Hepatocyte (in vitro differentiated cells): ENCODE measurements around the gene PROK1. TPM values are rescaled to one million over a fixed set of nuclear protein-coding genes. Genes with fewer than 3 reads are reported as not detected.

Experiments used
- DNase-seq: peaks from one replicate; pipeline ENCODE4 v3.0.0-alpha.2; 2016; ENCODE audit warnings: low spot score
- H2AFZ ChIP-seq: fragments of 200-600 bp; sonication (generic); 2 replicates; pipeline ENCODE4 v1.6.0; 2016; ENCODE audit warnings: antibody characterized with exemption, mild to moderate bottlenecking
- H3K27ac ChIP-seq: fragments of 200-600 bp; sonication (generic); 2 replicates; pipeline ENCODE4 v1.5.1; 2016; ENCODE audit warnings: mild to moderate bottlenecking
- H3K27me3 ChIP-seq: fragments of 200-600 bp; sonication (generic); 2 replicates; pipeline ENCODE4 v1.6.1; 2016
- H3K36me3 ChIP-seq: fragments of 200-600 bp; sonication (generic); replicated peaks from 2 replicates; pipeline ENCODE4 v1.5.1; 2016; ENCODE audit warnings: low read depth; ENCODE audit not compliant: insufficient read depth
- H3K4me1 ChIP-seq: fragments of 200-600 bp; sonication (generic); 2 replicates; pipeline ENCODE4 v1.5.1; 2016; ENCODE audit warnings: mild to moderate bottlenecking, moderate library complexity; ENCODE audit not compliant: insufficient read depth
- H3K4me2 ChIP-seq: fragments of 200-600 bp; sonication (generic); 2 replicates; pipeline ENCODE4 v1.6.0; 2016
- H3K4me3 ChIP-seq: fragments of 200-600 bp; sonication (generic); 2 replicates; pipeline ENCODE4 v1.5.1; 2016; ENCODE audit warnings: mild to moderate bottlenecking
- H3K79me2 ChIP-seq: fragments of 200-600 bp; sonication (generic); 2 replicates; pipeline ENCODE4 v1.6.0; 2017; ENCODE audit warnings: mild to moderate bottlenecking
- H3K9me2 ChIP-seq: fragments of 200-600 bp; sonication (generic); replicated peaks from 2 replicates; pipeline ENCODE4 v1.6.0; 2017; ENCODE audit warnings: mild to moderate bottlenecking; ENCODE audit not compliant: insufficient read depth
- H3K9me3 ChIP-seq: fragments of 200-600 bp; sonication (generic); 2 replicates; pipeline ENCODE4 v1.5.1; 2016; ENCODE audit warnings: low read depth, mild to moderate bottlenecking
- H4K20me1 ChIP-seq: fragments of 200-600 bp; sonication (generic); 2 replicates; pipeline ENCODE4 v1.6.0; 2016; ENCODE audit warnings: mild to moderate bottlenecking; ENCODE audit not compliant: insufficient read depth, poor library complexity, severe bottlenecking
- CTCF ChIP-seq: fragments of 200-600 bp; sonication (generic); IDR thresholded peaks from 2 replicates; pipeline ENCODE4 v1.5.1; 2016; ENCODE audit warnings: antibody characterized with exemption, mild to moderate bottlenecking; ENCODE audit not compliant: poor library complexity
- EZH2 ChIP-seq: fragments of 200-600 bp; sonication (generic); IDR thresholded peaks from 2 replicates; pipeline ENCODE4 v1.6.1; 2016; ENCODE audit warnings: antibody characterized with exemption, mild to moderate bottlenecking, borderline replicate concordance
- EZH2phosphoT487 ChIP-seq: fragments of 200-600 bp; sonication (generic); IDR thresholded peaks from one replicate; pipeline ENCODE4 v1.6.1; 2018; ENCODE audit warnings: antibody characterized with exemption, mild to moderate bottlenecking, low read depth, moderate library complexity; ENCODE audit not compliant: unreplicated experiment, severe bottlenecking
- WGBS: methylation state at CpG from one replicate; pipeline ENCODE4 v1.1.6; 2016; ENCODE audit warnings: low lambda C conversion rate; ENCODE audit errors: missing lambda C conversion rate; 5-methylcytosine and 5-hydroxymethylcytosine counted together
- polyA plus RNA-seq: library from polyadenylated mRNA; unstranded; fragments of >200 nt; fragmentation: Nextera tagmentation; extraction: Ambion mirVana; gene quantifications from 2 replicates; pipeline ENCODE4 v1.2.1, GENCODE V29; 2016
- total RNA-seq: library from RNA; depleted of rRNA; stranded (reverse); fragments of >200 nt; gene quantifications from 2 replicates; pipeline ENCODE4 v1.2.3, GENCODE V29; 2014

Gene PROK1
- total and polyA plus RNA-seq, 2 experiments from 2014 or later, result 8.8 to 9.4 TPM

- no peak for TF ChIP-seq CTCF
- no peak for TF ChIP-seq EZH2phosphoT487
- TF ChIP-seq EZH2, result no peak
- H3K36me3 ChIP-seq, result no peaks in the 10 kb centered on the region
- H3K4me2 ChIP-seq, result no peak overlapping the region
- no peaks in the 10 kb centered on the region for H3K9me2 ChIP-seq
- no peaks in the 10 kb centered on the region for H4K20me1 ChIP-seq
- 100% methylated on average over 1 of the region's 1 CpG for WGBS
- no peak for DNase-seq
- peaks cover 7% of the 10 kb centered on the region for H3K27me3 ChIP-seq
- no peak overlapping the region for H3K4me3 ChIP-seq
- no peaks in the 10 kb centered on the region for H3K79me2 ChIP-seq
- peaks cover 4% of the 10 kb centered on the region for H3K4me1 ChIP-seq
- no peak overlapping the region for H2AFZ ChIP-seq
- no peaks in the 10 kb centered on the region for H3K9me3 ChIP-seq
- no peak overlapping the region for H3K27ac ChIP-seq
Observed at GRCh38 chr1:110454328-110454727, 3.4 kb downstream of the PROK1 start.

GRCh38 chr1:110455151-110455550, 4.2 kb downstream of the PROK1 start:
- Histone ChIP-seq H4K20me1 (no peaks in the 10 kb centered on the region), H3K79me2 (no peaks in the 10 kb centered on the region), H2AFZ (no peak overlapping the region), H3K9me3 (no peaks in the 10 kb centered on the region), H3K4me2 (no peak overlapping the region), H3K27me3 (peaks cover 7% of the 10 kb centered on the region), H3K9me2 (no peaks in the 10 kb centered on the region), H3K4me1 (peaks cover 3% of the 10 kb centered on the region), H3K36me3 (no peaks in the 10 kb centered on the region), H3K4me3 (no peak overlapping the region), H3K27ac (no peak overlapping the region)
- TF ChIP-seq EZH2 (no peak), CTCF (no peak), EZH2phosphoT487 (no peak)
- DNase-seq, result no peak
- 64% methylated on average over 8 of the region's 8 CpGs for WGBS

- no peaks in the 10 kb centered on the region for H4K20me1 ChIP-seq
- no peaks in the 10 kb centered on the region for H3K9me2 ChIP-seq
- H3K27ac ChIP-seq, result no peak overlapping the region
- H3K27me3 ChIP-seq, result peaks cover 1% of the 10 kb centered on the region
- H3K36me3 ChIP-seq, result no peaks in the 10 kb centered on the region
- H2AFZ ChIP-seq, result no peak overlapping the region
- 95% methylated on average over 5 of the region's 5 CpGs for WGBS
- no peaks in the 10 kb centered on the region for H3K9me3 ChIP-seq
- DNase-seq, result no peak
- TF ChIP-seq CTCF (no peak), EZH2phosphoT487 (no peak), EZH2 (no peak)
- H3K79me2 ChIP-seq, result no peaks in the 10 kb centered on the region
- H3K4me2 ChIP-seq, result no peak overlapping the region
- no peak overlapping the region for H3K4me3 ChIP-seq
- no peaks in the 10 kb centered on the region for H3K4me1 ChIP-seq
Observed at GRCh38 chr1:110457206-110457605, 6.3 kb downstream of the PROK1 start.
